Activated CD4-positive, alpha-beta T cell treated with anti-CD3 and anti-CD28 coated beads for 1 hour (primary cell): Measurements from ENCODE around the gene CCBE1.
"Not testable (repeated sequence)": the region's sequence is repeated elsewhere in the genome, so short reads cannot be mapped to it uniquely, and the experiment has no call there.

ENCODE experiments used
- DNase-seq: peaks from one replicate; pipeline ENCODE4 v3.0.0-alpha.2; 2020

CCBE1 gene

DNA sequence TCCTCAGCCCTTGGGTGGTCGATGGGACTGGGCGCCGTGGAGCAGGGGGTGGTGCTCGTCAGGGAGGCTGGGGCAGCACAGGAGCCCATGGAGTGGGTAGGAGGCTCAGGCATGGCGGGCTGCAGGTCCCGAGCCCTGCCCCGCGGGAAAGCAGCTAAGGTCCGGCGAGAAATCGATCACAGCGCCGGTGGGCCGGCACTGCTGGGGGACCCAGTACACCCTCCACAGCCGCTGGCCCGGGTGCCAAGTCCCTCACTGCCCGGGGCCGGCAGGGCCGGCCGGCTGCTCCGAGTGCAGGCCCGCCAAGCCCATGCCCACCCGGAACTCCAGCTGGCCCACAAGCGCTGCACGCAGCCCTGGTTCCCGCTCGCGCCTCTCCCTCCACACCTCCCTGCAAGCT, 16.9 kb upstream of the CCBE1 start:
- not testable (repeated sequence) for DNase-seq

DNA sequence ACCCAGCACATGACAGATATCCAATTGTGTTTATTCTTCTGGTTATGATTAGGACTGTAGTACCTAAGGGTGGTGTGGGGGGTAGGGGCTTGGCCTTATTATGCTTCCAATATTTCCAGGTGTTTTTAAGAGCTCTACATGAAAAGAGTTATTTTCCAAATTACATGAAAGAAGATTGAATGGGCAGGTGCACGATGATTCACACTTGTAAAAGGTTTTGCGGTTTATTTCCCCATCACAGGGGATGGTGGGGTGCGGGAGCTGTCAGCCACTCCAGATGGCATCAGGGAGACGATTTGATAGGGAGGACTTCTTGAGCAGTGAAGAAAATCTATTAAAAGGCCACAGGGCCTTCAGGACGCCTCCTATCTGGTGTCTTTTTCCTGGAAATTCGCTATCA, 15.1 kb upstream of the CCBE1 start:
- DNase-seq = no peak

DNA sequence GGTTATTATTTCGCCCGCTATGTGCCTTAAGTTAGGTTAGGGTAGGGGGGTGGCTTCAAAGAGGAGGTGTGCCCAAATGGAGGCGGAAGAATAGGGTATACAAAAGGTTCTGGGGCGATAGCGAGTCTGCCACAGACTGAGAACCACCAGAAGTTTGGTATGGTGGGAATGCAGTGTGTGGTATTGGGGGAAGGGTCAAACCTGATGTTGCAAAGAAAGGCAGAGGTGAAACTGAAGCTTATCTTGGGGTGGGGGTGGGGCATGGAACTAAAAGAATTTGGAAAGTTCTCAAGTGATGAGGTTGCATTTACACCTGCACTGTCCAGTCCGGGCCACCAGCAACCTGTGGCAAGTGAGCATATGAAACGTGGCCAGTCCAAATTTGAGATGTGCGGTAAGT, 11.8 kb upstream of the CCBE1 start:
- no peak for DNase-seq

DNA sequence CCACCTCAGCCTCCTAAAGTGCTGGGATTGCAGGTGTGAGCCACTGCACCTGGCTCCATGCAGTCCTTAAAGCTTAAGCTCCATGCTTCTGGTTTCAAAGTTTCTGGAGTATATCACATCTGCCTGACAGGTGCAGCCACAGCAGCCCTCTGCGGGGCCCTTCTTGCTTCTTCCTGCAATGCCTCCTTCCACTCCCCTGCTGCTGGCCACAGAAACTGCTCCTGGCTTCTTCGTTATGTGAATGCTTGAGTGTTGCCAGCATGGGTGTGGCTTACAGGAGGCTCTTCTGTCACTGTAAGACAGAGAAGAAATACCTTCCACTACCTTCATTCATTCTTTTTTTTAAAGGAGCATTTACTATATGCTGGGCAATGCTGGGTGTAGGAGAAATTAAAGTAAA, 10.1 kb upstream of the CCBE1 start:
- no peak for DNase-seq

DNA sequence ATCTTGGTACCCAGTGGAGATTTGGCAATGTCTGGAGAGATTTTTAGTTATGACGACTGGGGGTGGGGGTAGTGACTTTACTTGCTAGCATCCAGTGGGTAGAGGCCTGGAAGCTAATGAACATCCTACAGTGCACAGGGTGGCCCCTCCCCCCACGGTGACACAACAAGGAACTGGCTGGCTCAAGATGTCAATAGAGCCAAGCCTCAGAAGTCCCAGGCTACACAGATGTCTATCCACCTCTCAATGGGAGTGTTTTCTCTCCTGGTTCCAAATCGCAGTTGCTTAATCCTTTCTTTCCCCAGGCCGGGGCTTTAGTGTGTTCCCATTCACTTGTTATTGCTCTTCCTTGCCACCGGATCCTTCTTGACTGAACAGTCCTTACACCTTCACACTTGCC, 9.3 kb upstream of the CCBE1 start:
- no peak for DNase-seq

DNA sequence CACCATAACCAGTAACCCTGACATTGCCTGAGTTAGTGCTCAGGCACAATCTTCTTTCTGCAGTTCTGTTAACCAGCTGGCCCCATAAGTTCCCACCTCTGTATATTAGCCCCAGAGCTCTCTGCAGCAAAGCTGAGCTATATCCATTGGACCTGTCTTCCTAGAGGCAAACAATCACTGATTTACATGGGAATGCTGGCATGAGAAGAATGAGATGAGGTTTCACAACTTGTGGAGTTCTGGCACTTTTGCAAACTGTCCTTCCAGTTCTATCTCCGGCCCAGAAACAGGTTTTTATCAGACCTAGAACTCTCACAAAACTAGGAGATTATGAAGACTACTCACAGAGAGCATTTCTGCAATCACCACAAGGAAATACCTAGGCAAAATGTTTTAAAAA, 7.9 kb upstream of the CCBE1 start:
- DNase-seq = no peak

DNA sequence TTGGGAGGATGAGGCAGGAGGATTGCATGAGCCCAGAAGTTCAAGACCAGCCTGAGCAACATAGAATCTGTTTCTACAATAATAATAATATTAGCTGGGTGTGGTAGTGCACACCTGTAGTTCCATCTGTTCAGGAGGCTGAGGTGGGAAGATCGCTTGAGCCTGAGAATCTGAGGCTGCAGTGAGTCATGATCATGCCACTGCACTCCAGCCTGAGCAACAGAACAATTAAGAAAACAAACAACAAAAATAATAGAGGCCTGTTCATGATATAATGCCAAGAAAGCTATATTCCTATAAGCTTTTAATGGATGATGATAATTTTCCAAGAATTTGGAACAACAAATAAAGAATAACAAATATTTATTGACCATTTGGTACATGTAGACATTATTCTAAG, 6.9 kb upstream of the CCBE1 start:
- DNase-seq = no peak

DNA sequence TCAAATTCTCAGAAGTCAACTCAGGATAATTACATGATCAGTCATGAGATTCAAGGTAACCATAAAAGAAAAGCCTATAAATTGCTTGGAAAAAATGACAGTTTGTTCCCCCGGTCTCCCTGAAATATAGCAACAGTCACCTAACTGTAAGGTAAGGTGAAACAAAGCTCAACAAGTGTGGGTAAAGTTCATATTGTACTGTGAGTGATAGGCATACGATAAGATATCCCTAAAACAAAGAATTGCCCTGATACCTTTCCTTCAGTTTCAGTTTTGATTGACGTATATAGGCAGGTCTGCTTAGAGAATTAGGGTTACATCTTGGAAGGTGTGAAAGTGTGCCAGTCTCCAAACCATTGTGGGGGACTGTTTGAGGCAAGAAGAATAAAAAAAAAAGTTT, 4.0 kb upstream of the CCBE1 start:
- no peak for DNase-seq

DNA sequence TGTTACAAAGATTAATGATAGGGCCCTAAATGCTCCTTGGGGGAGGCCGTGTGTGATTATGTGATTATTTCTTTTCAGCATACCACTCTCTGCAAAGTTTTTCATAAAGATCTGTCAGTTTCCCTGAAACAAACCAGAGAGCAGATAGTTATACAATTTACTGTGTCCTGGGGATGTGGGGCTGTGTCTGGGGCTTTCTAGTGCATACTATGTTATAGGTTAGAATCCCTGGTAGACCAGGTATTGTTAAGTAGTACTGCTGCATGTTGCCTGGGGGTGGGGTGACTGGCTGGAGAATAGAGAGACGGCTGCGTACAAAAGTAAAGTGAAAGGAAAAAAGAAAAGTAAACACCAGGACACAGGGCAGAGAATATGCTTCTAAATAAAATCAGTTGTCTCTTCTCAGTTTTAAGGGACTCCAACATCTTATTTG, 3.3 kb upstream of the CCBE1 start:
- no peak for DNase-seq

DNA sequence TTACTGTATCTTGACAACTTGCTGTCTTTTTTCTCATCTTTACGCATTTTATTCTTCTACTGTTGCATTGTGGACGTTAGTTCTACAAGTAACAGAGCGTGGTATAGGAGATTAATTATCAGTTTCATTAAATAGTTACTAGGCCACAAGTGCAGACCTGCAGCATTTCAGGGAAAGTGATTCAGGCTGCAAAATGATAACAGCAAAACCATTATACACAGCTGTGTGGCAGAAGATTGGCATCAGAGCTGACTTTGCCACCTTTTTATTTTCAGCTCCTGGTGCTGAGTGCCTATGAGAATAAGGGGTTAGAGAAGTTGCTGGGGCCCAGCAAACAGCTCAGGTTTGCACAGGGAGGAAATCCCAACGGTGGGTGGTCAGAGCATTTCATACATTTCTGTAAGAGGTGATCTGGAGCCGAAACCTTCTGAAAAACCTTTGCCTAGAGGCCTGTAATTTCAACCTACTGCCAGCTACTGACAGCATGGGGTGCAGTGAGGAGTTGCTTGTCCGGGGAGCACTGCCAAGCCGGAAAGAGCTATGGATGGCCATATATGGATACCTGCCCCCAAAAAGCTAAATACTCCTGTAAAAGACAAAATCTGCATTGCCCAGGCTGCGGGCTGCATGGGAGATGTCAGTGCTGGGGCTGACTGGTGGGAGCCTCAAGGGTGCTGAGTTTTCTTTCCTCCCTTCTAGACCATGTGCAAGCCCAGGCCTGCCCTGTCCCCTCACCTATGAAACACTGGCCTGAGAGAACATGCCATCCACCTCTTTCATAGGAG, 2.7 kb upstream of the CCBE1 start:
- DNase-seq = no peak

DNA sequence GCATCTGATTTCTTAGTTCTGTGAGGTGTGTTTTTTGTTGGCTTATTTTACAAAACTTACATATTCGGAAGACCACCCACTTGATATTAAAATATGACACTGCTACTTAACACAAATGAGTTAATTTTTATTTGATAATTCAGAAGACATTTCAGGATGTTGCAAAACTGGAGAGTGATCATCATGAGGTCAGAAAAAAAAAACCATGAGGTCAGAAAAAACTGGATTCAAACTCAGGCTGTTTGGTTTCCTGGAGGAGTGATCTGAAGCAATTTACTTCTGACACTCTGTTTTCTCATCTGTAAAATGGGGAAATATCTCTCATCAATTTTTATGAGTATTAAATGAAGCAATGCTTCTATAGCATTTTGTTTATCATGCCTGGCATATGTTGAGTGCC, 1.8 kb upstream of the CCBE1 start:
- DNase-seq = no peak

DNA sequence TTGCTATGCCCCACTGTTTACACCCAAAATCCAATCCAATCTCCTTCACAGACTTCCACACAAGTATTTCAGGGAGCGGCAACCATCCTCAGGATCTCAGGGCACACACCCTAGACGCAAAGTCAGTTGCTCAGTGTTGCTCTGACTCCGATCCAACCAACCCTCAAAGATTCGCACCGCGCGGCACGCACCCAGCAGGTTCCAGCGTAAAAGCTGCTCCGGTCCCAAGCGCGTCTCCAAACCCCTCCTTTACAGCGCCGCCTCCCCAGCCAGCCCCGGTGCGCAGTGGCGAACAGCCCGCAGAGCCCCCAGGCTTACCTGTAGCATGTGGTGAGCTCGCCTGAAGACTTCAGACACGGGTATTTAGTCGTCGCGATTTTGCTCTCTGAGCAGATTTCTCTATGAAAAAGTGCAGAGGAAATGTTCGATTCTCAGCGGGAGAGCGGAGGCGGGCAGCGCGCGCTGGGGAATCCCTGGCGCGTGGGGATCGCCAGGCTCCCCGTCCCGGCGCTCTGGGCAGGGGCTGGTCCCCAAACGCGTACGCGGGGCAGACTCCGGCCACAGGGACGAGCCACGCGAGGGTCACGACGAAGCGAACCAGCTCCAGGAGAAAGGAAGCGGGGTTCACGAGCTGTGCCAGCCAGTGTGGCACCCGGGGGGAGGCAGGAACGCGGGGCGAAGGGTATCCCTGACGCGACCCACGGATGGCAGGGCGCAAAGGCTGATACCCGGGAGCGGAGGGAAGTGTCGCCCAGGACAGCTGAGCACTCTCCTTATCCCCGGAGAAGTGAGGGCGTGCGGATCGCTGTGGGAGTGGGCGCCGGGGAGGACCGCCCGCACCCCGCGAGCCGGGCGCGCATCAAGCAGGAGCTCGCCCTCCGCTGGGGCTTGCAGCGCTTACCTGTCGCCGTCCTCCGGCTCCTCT, 650 bp downstream of the CCBE1 start:
- DNase-seq = no peak

DNA sequence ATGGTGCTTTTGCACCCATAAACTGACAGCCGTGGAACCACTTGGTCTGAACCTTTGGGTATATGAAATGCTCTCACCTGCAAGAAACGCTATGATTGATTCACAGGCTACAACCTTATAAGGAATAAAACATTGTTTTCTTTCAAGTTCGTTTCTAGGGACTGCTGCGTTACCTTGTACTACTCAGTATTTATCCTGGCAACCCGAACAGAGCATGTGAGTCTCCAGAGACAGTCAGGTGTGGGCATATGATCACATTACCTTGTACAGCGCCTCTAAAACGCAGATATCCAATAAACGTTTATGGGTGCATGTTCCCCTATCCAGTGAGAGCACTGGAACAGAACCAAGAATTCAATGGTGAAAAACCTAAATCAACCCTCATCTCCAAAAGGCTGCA, 1.7 kb downstream of the CCBE1 start:
- DNase-seq = no peak

DNA sequence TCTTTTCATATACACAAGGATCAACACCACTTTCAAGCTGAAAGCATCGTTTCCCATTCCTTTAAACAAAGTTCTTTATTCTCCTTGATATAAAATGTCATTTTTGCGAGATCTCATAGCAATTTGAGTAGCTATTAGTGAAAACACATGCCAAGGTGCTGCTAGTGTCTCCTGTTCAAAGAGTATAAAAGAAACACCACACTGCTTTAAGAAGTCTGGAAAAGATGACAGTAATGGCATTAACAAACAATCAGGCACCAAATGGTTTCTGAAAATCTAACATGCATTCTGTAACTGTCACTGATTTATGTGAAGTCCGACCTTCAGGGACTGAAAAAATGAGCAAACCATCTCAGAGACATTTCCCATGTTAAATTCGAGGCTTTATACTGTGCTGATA, 2.4 kb downstream of the CCBE1 start:
- DNase-seq = no peak

DNA sequence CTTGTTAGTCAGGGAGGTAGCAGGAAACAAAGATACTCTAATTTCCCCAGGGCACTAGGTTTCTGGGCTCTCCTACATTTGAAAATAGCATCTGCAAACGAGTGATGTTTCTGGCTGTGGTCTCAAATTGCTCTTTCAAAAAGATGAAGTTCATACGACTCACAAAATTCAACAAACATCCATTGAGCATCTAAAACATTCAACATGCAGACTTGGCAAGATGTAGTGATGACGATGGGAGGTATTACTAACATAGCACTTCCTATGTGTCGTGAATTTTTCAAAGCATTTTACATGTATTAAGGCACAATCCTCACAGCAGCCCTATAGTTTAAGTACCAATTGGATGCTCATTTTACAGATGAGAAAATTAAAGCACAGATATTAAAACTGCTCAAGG, 5.2 kb downstream of the CCBE1 start:
- DNase-seq = no peak

DNA sequence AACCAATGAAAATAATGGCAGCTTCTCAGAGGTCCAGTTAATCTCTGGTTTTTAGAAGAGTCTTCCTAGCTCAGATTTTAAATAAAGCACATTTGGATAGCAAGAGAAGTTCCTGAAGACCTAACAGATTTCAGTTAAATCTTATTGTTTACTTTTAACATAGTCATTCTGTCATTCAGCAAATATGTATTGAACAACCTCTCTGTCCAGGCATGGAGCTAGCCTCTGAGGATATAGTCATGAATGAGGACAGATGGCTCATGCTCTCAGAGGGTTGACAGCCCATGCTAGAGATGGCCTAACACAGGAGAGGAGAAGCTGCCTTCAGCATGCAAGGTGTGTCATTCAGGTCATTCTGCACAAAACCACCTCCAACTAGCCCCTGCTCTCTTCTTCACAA, 6.2 kb downstream of the CCBE1 start:
- no peak for DNase-seq

DNA sequence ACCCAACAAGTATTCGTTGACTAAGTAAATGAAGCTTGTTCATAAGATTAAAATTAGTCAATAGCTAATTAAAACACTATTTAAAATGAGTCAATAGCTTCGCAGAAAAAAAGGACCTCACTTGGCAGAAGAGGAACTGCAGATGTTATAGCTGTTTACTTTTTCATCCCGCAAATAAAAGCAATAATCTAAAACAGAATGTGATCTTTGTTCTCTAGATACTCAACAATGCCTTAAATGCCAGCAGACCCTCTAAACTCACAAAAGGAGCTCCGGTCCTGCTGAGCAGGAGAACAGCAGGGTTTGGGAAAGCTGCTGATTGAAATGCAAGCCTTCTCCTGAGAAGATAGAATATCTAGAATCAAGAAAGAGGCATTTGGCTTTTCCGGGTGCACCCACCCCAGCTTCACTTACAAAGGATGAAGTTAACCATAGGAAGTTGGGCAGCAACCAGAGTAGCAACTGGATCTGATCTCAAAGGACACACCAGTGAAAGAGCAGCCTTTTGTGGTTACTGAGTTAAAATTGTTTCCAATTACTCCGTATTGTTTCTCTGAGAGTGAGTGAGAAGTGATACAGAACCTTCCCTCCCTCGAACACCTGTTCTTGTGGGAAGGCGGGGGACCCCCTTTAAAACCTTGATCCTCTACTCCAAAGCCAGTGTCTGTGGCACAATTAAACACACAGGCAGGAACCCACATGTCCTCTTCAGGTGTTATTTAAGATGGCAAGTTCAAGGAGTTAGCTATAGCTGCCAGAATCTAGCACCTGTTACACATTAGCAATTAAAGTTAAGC, 6.8 kb downstream of the CCBE1 start:
- DNase-seq = no peak

DNA sequence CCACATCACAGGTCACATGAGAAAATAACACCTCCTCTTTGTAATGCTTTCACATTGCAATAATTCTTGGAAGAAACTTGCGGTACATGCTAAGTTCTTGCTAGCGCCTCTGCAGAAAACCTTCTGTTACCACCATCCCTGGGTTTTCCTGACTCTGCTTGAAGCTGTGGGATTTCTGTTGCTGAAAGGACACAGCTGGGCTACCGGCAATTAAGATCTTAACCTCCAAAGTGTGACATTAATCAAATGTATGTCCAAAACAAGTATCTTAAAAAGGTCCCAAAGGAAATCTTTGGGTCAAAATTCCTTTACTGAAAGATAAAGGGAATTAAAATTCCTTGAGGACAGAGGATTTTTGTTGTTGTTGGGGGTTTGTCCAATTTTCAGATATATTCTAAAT, 7.5 kb downstream of the CCBE1 start:
- DNase-seq = no peak

DNA sequence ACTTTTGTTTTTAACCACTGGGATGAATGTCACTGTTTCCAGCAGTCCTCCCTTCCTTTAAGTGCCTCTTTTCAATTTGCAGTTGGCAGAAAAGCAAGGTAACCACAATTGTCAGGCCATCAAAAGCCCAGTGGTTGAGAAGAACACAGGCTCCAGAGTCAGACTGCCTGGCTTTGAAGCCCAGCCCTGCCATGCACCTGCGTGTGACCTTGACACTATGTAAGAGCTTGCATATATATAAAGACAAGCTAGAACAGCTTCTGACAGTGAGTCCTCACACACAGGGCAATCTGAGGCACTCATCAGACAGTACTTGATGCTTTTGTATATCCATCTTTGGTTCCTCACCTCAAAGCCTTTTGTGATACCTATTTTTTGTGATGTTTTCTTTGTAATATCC, 11.0 kb downstream of the CCBE1 start:
- DNase-seq = no peak

DNA sequence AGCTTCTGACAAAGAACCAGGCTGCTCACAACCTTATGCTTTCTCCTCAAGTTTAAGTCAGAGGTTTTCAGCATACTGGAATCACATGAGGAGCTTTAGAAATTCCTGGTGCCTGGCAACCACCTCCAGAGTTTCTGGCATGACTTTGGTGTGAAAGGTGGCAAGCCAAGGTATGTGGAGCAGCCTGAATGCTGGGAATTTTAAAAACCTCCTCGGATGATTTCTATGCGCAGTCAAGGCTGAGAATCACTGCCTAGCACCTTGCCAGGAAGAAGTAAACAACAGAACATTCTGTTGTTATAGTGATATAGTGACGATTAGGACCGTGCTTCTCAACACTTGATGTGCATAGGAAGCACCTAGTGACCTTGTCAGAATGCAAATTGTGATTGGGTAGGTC, 11.7 kb downstream of the CCBE1 start:
- DNase-seq = no peak

DNA sequence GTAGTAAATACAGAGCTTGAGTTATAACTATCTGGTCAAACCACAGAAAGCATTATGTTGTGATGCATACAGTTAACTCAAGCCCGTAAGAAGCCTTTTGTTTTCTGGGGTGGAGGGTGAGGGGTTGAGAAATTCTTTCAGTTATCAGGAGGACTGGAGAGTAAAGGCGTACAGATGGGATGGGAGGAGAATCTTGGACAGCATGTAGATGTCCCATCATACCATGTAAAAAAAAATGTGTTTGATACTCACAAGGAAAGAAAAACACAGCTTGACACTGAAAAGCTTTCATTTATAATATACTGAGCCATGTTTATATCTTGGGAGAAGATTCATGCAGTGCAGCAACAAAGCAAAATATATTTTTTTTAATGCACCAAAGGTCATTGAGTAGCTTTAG, 12.4 kb downstream of the CCBE1 start:
- DNase-seq = no peak

DNA sequence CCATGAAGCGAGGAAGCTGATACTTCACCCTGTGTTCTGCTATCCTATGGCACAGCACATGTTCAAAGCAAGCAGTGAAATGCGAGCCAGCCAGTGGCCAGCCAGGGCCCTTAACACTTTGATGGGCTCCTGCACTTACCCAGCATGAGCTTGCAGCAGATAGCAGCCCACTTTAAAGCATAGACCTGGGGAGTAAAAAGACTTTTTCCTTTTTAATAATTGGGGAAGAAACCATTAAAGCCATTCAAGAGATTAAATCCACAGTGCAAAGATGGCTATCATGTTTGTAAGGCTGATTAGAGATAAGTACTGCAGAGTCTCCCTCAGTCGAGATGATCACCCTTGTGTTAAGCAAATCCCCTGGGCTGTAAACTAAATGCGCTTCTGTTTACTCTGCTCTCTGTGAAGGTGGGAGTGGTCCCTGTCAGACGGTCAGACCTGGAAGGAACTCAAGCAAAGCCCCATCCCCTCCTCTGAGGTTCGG, 15.7 kb downstream of the CCBE1 start:
- no peak for DNase-seq

DNA sequence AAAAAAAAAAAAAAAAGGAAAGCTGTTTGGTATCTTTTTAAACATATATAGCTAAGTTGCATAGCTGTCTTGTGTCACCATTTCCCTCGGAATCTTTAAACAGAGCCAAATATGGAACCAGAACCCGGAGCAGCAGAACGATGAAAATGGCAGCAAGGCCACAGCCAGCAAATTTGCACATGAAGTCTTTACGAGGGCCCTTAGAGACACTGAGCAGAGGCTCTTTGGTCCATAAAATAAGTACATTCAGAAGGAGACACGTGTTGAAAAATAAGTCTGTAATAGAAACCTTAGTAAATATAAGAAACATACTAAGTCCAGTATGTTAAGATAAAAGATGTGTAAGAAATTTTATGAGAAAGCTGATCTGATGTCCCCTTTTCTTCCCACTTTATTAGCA, 16.2 kb downstream of the CCBE1 start:
- DNase-seq = no peak
